Articular chondrocyte of knee joint (primary cell): ENCODE data around the gene PCDH19. TPM values are rescaled to one million over a fixed set of nuclear protein-coding genes. Genes with fewer than 3 reads are reported as not detected.

Source experiments
- total RNA-seq: library from RNA; depleted of rRNA; stranded (reverse); fragments of >200 nt; gene quantifications from 2 replicates; pipeline ENCODE4 v1.2.3, GENCODE V29; 2012

Gene PCDH19
- under 0.01 TPM in 2 replicates for total RNA-seq

DNA sequence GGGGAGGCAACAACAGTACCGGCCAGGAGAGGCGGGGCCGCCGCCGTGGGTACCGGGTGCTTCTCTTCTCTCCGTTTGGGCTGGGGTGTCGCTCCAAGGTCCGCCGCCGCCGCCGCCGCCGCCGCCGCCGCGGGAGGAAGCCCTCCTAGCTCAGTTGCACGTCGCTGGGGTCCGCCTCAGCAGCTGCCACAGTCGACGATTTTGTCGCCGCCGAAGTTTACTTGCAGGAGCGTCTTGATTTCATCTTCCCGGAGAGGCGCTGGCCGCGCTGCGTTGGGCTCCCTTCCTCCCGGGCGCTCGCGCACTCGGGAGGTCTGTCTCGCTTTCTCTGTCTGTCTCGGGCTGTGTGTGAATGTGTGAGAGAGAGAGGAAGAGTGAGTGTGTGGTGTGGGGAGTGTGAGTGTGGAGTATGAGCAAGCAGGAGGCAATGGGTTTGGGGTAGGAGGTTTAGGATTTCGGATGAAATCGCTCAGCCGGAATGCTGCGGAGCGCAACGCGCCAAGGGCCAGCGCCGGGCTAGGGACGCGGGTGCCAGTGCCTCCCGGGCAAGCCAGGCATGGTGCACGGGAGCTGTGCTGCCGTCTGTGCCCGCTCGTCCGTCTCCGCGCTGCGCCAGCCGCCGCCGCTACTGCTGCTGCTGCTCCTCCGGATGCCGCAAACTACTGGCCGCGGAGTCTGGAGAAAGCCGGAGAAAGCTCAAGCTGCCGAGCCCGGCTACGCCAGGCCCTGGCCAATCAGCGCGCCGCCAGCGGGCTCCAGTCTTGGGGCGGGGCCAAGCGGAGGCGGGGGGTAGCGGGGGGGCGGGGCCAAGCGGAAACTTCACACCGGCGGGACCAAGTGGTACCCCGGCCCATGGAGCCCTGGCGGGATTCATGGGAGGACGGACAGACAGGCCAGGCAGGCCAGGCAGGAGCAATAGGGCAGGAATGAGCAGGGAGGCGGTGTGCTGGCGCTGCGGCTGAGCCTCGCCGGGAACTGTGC is at the start of gene PCDH19:
Gene PCDH19 (minus strand): TSS at position 664 of the 981 bp plus-strand sequence. CDS start 1,676 bp downstream, outside the sequence.

Other genes with a start within 250 kb of the PCDH19 start
- not detected in 2 replicates for gene TNMD, start 174.7 kb upstream of the PCDH19 start, total RNA-seq
- gene TSPAN6, start 226.5 kb upstream of the PCDH19 start, total RNA-seq, result 45.2 and 47.7 TPM in 2 replicates
- gene SRPX2, start 233.9 kb upstream of the PCDH19 start, total RNA-seq, result 28.4 and 36.2 TPM in 2 replicates